Adrenal gland (tissue), 5 donors: ENCODE measurements around the gene NRXN3.

ENCODE experiments used
- CTCF ChIP-seq, 6 experiments: fragments of 450-650 bp in 4 of 6; fragments of 200-600 bp in 2 of 6; sonication (generic) in 1 of 6; IDR thresholded peaks; 1 replicate in 5 of 6; 2 replicates in 1 of 6; pipeline versions ENCODE4 v1.5.1 to v1.8.0; 2016 to 2021; ENCODE audit warnings: antibody characterized with exemption in 6 of 6, mild to moderate bottlenecking in 2 of 6, moderate library complexity in 1 of 6
- POLR2A ChIP-seq, 2 donors: fragments of 450-650 bp; IDR thresholded peaks; one replicate each; pipeline ENCODE4 v1.6.1; 2017; ENCODE audit warnings: antibody characterized with exemption in 2 of 2, mild to moderate bottlenecking in 2 of 2, moderate library complexity in 1 of 2
- donor health status: DM: no; HTN: no; CAD: no.

GRCh38 chr14:78324353-78324752 lies 154.2 kb downstream of the NRXN3 start:
- TF ChIP-seq CTCF (IDR thresholded peaks at IDR 0.05) (no peak), POLR2A (IDR thresholded peaks at IDR 0.05) (no peak)
